Right lobe of liver (tissue), 4 donors: ENCODE results near the gene CELF4.

Source experiments
- POLR2A ChIP-seq: fragments of 450-650 bp; IDR thresholded peaks from one replicate; pipeline ENCODE4 v1.6.1; 2017; ENCODE audit warnings: antibody characterized with exemption, mild to moderate bottlenecking
- TF ChIP-seq, protein P1 (sequence below), 4 donors: fragments of 200-600 bp in 3 of 4; fragments of 450-650 bp in 1 of 4; IDR thresholded peaks; one replicate each; pipeline versions ENCODE4 v1.5.1 to v1.8.0; 2016 to 2022; ENCODE audit warnings: antibody characterized with exemption in 4 of 4, mild to moderate bottlenecking in 2 of 4
- donor health status: DM: no; HTN: no; CAD: no.
- donor health status: DM: no; HTN: no; CAD: no.
- donor health status: DM: no; HTN: yes; CAD: no.

DNA sequence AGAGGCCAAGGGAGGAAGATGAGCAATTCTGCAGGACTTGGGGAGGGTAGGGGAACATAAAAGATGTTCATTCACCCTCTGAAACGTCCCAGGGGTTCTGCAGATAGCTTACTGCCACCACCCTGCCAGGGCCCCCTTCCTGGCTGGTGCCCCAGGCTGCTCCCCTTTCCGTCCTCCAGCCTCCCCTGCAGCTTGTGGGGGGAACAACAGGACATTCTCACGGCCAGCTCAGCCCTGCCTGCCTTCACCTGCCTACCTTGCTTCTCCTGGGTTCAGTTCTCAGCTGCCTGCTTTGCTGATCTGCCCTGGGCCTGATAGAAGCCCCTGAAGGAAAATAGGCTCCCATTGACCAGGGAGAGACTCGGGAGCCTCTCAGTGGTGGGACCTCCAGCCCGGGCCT, 251.1 kb downstream of the CELF4 start:
- TF ChIP-seq, protein P1, sequence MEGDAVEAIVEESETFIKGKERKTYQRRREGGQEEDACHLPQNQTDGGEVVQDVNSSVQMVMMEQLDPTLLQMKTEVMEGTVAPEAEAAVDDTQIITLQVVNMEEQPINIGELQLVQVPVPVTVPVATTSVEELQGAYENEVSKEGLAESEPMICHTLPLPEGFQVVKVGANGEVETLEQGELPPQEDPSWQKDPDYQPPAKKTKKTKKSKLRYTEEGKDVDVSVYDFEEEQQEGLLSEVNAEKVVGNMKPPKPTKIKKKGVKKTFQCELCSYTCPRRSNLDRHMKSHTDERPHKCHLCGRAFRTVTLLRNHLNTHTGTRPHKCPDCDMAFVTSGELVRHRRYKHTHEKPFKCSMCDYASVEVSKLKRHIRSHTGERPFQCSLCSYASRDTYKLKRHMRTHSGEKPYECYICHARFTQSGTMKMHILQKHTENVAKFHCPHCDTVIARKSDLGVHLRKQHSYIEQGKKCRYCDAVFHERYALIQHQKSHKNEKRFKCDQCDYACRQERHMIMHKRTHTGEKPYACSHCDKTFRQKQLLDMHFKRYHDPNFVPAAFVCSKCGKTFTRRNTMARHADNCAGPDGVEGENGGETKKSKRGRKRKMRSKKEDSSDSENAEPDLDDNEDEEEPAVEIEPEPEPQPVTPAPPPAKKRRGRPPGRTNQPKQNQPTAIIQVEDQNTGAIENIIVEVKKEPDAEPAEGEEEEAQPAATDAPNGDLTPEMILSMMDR (IDR thresholded peaks at IDR 0.05): no peak
- no peak for TF ChIP-seq POLR2A
